Ramos (cell line): ENCODE results near the gene OSGIN1.

Experiments used
- in situ Hi-C: fragments of 300-500 bp; cut with MboI; formaldehyde crosslinking; loops from one replicate; pipeline ENCODE4 v1.14.3; 2022; ENCODE audit warnings: low sequenced_read_pairs; ENCODE audit not compliant: unreplicated experiment

OSGIN1 gene

GRCh38 chr16:83968306-83968851, 15.3 kb downstream of the OSGIN1 start:
- in situ Hi-C loops, result no loop called here

GRCh38 chr16:83968891-83969649, 16.0 kb downstream of the OSGIN1 start:
- in situ Hi-C loops, result no loop called here

GRCh38 chr16:83969771-83970429, 16.9 kb downstream of the OSGIN1 start:
- in situ Hi-C loops, result no loop called here

GRCh38 chr16:83970430-83970815, 17.4 kb downstream of the OSGIN1 start:
- in situ Hi-C loops, result no loop called here

- in situ Hi-C loops, result no loop called here
Observed at GRCh38 chr16:83971165-83972130, 18.4 kb downstream of the OSGIN1 start.

- in situ Hi-C loops, result no loop called here
Observed at GRCh38 chr16:83972256-83973008, 19.4 kb downstream of the OSGIN1 start.

GRCh38 chr16:83973077-83973476, 20.0 kb downstream of the OSGIN1 start:
- in situ Hi-C loops, result no loop called here

- in situ Hi-C loops, result no loop called here
Observed at GRCh38 chr16:83973581-83974385, 20.7 kb downstream of the OSGIN1 start.

GRCh38 chr16:83974475-83974874, 21.4 kb downstream of the OSGIN1 start:
- in situ Hi-C loops, result no loop called here

GRCh38 chr16:83975590-83976260, 22.7 kb downstream of the OSGIN1 start:
- in situ Hi-C loops, result no loop called here

GRCh38 chr16:83977056-83977815, 24.2 kb downstream of the OSGIN1 start:
- in situ Hi-C loops, result no loop called here

GRCh38 chr16:83978401-83978904, 25.4 kb downstream of the OSGIN1 start:
- in situ Hi-C loops, result no loop called here

- in situ Hi-C loops, result no loop called here
Observed at GRCh38 chr16:83979441-83979840, 26.4 kb downstream of the OSGIN1 start.

GRCh38 chr16:83980794-83981193, 27.8 kb downstream of the OSGIN1 start:
- in situ Hi-C loops, result no loop called here

- in situ Hi-C loops, result no loop called here
Observed at GRCh38 chr16:83981799-83982198, 28.8 kb downstream of the OSGIN1 start.

- in situ Hi-C loops, result no loop called here
Observed at GRCh38 chr16:83983491-83983890, 30.5 kb downstream of the OSGIN1 start.

- in situ Hi-C loops, result no loop called here
Observed at GRCh38 chr16:83989300-83989699, 36.3 kb downstream of the OSGIN1 start.

GRCh38 chr16:83990492-83990891, 37.5 kb downstream of the OSGIN1 start:
- in situ Hi-C loops, result no loop called here
